ENCODE data around the gene OSBPL6.

- TF ChIP-seq CTCF (IDR thresholded peaks at IDR 0.05) (peak; percentile 43; the same call in 1 of the 2 replicates), POLR2AphosphoS5 (IDR thresholded peaks at IDR 0.05; ENCODE audit: low read depth, low read length) (no peak), REST (IDR thresholded peaks at IDR 0.05; ENCODE audit: insufficient read depth in 1 of 2, low read depth in 2 of 2, low read length in 1 of 2) (no peak), SIN3A (IDR thresholded peaks at IDR 0.05; ENCODE audit: borderline replicate concordance, insufficient read depth, low read depth, low read length) (no peak), TCF7L2 (IDR thresholded peaks at IDR 0.05; ENCODE audit: low read depth, low read length) (no peak)
Measured at GRCh38 chr2:178193823-178194599, at the start of gene OSBPL6.

Measured in Panc1 (cell line).